Measurements from ENCODE around the gene IP6K1.

DNA sequence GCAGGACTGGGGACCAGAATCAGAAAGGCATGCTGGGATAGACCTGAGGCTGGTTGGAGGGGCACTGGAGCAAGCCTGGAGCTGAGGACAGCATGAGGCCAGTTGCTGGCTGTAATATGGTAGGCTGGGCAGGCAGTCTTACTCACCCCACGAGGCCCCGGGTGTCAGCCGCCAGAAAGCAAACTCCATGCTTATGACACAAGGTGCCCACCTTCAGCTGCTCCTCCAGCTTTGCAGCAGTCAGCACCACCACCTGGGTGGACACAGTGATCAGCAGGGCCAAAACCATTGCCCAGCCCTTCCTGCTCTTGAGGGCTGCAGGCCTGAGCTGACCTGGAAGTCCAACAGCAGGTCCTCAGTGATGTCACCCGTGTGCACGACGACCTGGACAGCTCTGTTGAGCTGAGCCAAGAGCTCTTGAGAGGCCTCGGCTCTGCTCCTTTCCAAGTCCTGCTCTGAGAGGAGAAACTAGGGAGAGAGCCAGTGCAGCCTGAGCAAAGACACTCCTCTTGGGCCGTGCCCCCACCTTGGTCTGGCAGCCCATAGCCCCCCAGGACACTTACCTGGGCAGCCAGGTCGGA lies 26.7 kb upstream of the IP6K1 start:
- TF ChIP-seq, protein P1, sequence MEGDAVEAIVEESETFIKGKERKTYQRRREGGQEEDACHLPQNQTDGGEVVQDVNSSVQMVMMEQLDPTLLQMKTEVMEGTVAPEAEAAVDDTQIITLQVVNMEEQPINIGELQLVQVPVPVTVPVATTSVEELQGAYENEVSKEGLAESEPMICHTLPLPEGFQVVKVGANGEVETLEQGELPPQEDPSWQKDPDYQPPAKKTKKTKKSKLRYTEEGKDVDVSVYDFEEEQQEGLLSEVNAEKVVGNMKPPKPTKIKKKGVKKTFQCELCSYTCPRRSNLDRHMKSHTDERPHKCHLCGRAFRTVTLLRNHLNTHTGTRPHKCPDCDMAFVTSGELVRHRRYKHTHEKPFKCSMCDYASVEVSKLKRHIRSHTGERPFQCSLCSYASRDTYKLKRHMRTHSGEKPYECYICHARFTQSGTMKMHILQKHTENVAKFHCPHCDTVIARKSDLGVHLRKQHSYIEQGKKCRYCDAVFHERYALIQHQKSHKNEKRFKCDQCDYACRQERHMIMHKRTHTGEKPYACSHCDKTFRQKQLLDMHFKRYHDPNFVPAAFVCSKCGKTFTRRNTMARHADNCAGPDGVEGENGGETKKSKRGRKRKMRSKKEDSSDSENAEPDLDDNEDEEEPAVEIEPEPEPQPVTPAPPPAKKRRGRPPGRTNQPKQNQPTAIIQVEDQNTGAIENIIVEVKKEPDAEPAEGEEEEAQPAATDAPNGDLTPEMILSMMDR (IDR thresholded peaks at IDR 0.05) = no peak
- TF ChIP-seq POLR2A (IDR thresholded peaks at IDR 0.05) = no peak
